ENCODE measurements around the gene DLGAP4.

- no peak for TF ChIP-seq CTCF (IDR thresholded peaks at IDR 0.05; ENCODE audit: insufficient read depth, low read length, poor library complexity, severe bottlenecking)
- no peak for TF ChIP-seq EZH2phosphoT487 (conservative IDR thresholded peaks at IDR 0.05; ENCODE audit: low read length)
These were observed 31.0 kb downstream of the DLGAP4 start for GRCh38 chr20:36336954-36337704.
